ENCODE data around the gene HCRTR1. TPM values are rescaled to one million over a fixed set of nuclear protein-coding genes. Genes with fewer than 3 reads are reported as not detected.

Gene HCRTR1
- total RNA-seq, 2 donors from 2014 or later: not detected

GRCh38 chr1:31627930-31628559, 10.6 kb downstream of the HCRTR1 start:
- H3K36me3 ChIP-seq: peaks cover 35% of the 10 kb centered on the region
- peak; percentile 53 for DNase-seq (ENCODE audit: low spot score)
- ATAC-seq (ENCODE audit: insufficient number of reproducible peaks, low FRiP score, low read depth): peak; percentile 34

GRCh38 chr1:31628931-31629556, 11.6 kb downstream of the HCRTR1 start:
- no peaks in the 10 kb centered on the region for H3K27me3 ChIP-seq (replicated peaks; ENCODE audit: insufficient read depth)
- no peak overlapping the region for H3K4me3 ChIP-seq
- H3K4me1 ChIP-seq (ENCODE audit: control insufficient read depth in 1 of 2, low read depth in 2 of 2): peaks cover 29 to 63% of the 10 kb centered on the region in 2 donors
- peaks cover 35% of the 10 kb centered on the region for H3K36me3 ChIP-seq
- DNase-seq (ENCODE audit: low spot score) (no peak), ATAC-seq (ENCODE audit: insufficient number of reproducible peaks, low FRiP score, low read depth) (no peak)
- H3K27ac ChIP-seq: peak overlapping the region; percentile 92 to 93
- no peaks in the 10 kb centered on the region for H3K9me3 ChIP-seq
- no peak for TF ChIP-seq CTCF (IDR thresholded peaks at IDR 0.05)

More at GRCh38 chr1:31627930-31628559, 10.6 kb downstream of the HCRTR1 start:
- H3K4me3 ChIP-seq: peak overlapping the region; percentile 47
- H3K27ac ChIP-seq: peak overlapping the region; percentile 92 to 93
- H3K9me3 ChIP-seq: no peaks in the 10 kb centered on the region
- TF ChIP-seq CTCF (IDR thresholded peaks at IDR 0.05): no peak
- peaks cover 29 to 63% of the 10 kb centered on the region in 2 donors for H3K4me1 ChIP-seq (ENCODE audit: control insufficient read depth in 1 of 2, low read depth in 2 of 2)
- no peaks in the 10 kb centered on the region for H3K27me3 ChIP-seq (replicated peaks; ENCODE audit: insufficient read depth)

GRCh38 chr1:31632649-31633048, 15.2 kb downstream of the HCRTR1 start:
- H3K27ac ChIP-seq: peak overlapping the region in 1 of 2 donors; percentile 38

GRCh38 chr1:31633117-31633516, 15.6 kb downstream of the HCRTR1 start:
- peak overlapping the region in 1 of 2 donors; percentile 38 for H3K27ac ChIP-seq
- no peaks in the 10 kb centered on the region for H3K27me3 ChIP-seq (replicated peaks; ENCODE audit: insufficient read depth)
- H3K9me3 ChIP-seq: no peaks in the 10 kb centered on the region
- no peak overlapping the region for H3K4me3 ChIP-seq
- peaks cover 40% of the 10 kb centered on the region for H3K36me3 ChIP-seq
- peaks cover 8 to 37% of the 10 kb centered on the region in 2 donors for H3K4me1 ChIP-seq (ENCODE audit: control insufficient read depth in 1 of 2, low read depth in 2 of 2)
- DNase-seq (ENCODE audit: low spot score): no peak
- no peak for ATAC-seq (ENCODE audit: insufficient number of reproducible peaks, low FRiP score, low read depth)
- TF ChIP-seq CTCF (IDR thresholded peaks at IDR 0.05): no peak

More at GRCh38 chr1:31632649-31633048, 15.2 kb downstream of the HCRTR1 start:
- no peak for DNase-seq (ENCODE audit: low spot score)
- H3K36me3 ChIP-seq: peaks cover 40% of the 10 kb centered on the region
- H3K4me3 ChIP-seq: no peak overlapping the region
- no peak for TF ChIP-seq CTCF (IDR thresholded peaks at IDR 0.05)
- peaks cover 10 to 38% of the 10 kb centered on the region in 2 donors for H3K4me1 ChIP-seq (ENCODE audit: control insufficient read depth in 1 of 2, low read depth in 2 of 2)
- H3K9me3 ChIP-seq: no peaks in the 10 kb centered on the region
- no peaks in the 10 kb centered on the region for H3K27me3 ChIP-seq (replicated peaks; ENCODE audit: insufficient read depth)
- ATAC-seq (ENCODE audit: insufficient number of reproducible peaks, low FRiP score, low read depth): no peak

- Histone ChIP-seq H3K27ac (no peak overlapping the region), H3K36me3 (peaks cover 5% of the 10 kb centered on the region), H3K27me3 (replicated peaks; ENCODE audit: insufficient read depth) (no peaks in the 10 kb centered on the region), H3K4me3 (no peak overlapping the region), H3K9me3 (no peaks in the 10 kb centered on the region), H3K4me1 (ENCODE audit: control insufficient read depth in 1 of 2, low read depth in 2 of 2) (peaks cover 7 to 38% of the 10 kb centered on the region in 2 donors)
- TF ChIP-seq CTCF (IDR thresholded peaks at IDR 0.05): no peak
- ATAC-seq (ENCODE audit: insufficient number of reproducible peaks, low FRiP score, low read depth) (no peak), DNase-seq (ENCODE audit: low spot score) (no peak)
These were observed 20.6 kb downstream of the HCRTR1 start for GRCh38 chr1:31637915-31638673.
